HepG2 (cell line): ENCODE measurements around the gene RHOT2. TPM values are rescaled to one million over a fixed set of nuclear protein-coding genes. Genes with fewer than 3 reads are reported as not detected.

ENCODE experiments used
- CCAR2 ChIP-seq: fragments of 200-400 bp; formaldehyde crosslinking; optimal IDR thresholded peaks from 2 replicates; pipeline ENCODE3; 2018; ENCODE audit warnings: low read depth, mild to moderate bottlenecking, low read length, moderate library complexity
- ELF1 ChIP-seq: sonication (generic); formaldehyde crosslinking; IDR thresholded peaks from 2 replicates; pipeline ENCODE4 v1.4.0; 2020; ENCODE audit warnings: missing genetic modification reagents
- ETV6 ChIP-seq: sonication (generic); formaldehyde crosslinking; conservative IDR thresholded peaks from 2 replicates; pipeline ENCODE4 v1.4.0; 2020; ENCODE audit warnings: missing genetic modification reagents
- FOXC1 ChIP-seq: sonication (generic); formaldehyde crosslinking; IDR thresholded peaks from 2 replicates; pipeline ENCODE4 v1.8.0; 2022; ENCODE audit warnings: mild to moderate bottlenecking, missing genetic modification reagents, borderline replicate concordance
- FOXO1 ChIP-seq: sonication (generic); formaldehyde crosslinking; IDR thresholded peaks from 2 replicates; pipeline ENCODE4 v1.4.0; 2020; ENCODE audit warnings: missing genetic modification reagents
- GATA4 ChIP-seq: sonication (generic); IDR thresholded peaks from 2 replicates; pipeline ENCODE4 v1.6.1; 2016; ENCODE audit warnings: antibody characterized with exemption, low read depth, borderline replicate concordance
- HNRNPL ChIP-seq: fragments of 200-400 bp; formaldehyde crosslinking; IDR thresholded peaks from 2 replicates; pipeline ENCODE4 v1.6.1; 2017; ENCODE audit warnings: mild to moderate bottlenecking, low read depth, low read length
- KAT8 ChIP-seq: IDR thresholded peaks from 2 replicates; pipeline ENCODE4 v1.6.1; 2016; ENCODE audit warnings: missing genetic modification reagents, missing compliant biosample characterization
- MAFG ChIP-seq: sonication (generic); formaldehyde crosslinking; IDR thresholded peaks from 2 replicates; pipeline ENCODE4 v1.5.1; 2020; ENCODE audit warnings: mild to moderate bottlenecking, missing genetic modification reagents
- MEF2D ChIP-seq: sonication (generic); formaldehyde crosslinking; IDR thresholded peaks from 2 replicates; pipeline ENCODE4 v1.5.1; 2020; ENCODE audit warnings: mild to moderate bottlenecking, missing genetic modification reagents
- POGZ ChIP-seq: sonication (generic); formaldehyde crosslinking; IDR thresholded peaks from 2 replicates; pipeline ENCODE4 v1.4.0; 2020; ENCODE audit warnings: mild to moderate bottlenecking, missing genetic modification reagents
- SNAPC2 ChIP-seq: sonication (generic); formaldehyde crosslinking; IDR thresholded peaks from 2 replicates; pipeline ENCODE4 v1.8.1; 2022; ENCODE audit warnings: mild to moderate bottlenecking, missing genetic modification reagents
- SOX6 ChIP-seq, 2 experiments: fragments of 450-650 bp in 1 of 2; sonication (generic) in 1 of 2; formaldehyde crosslinking in 1 of 2; IDR thresholded peaks; 2 replicates each; pipeline versions ENCODE4 v1.4.0 to v1.6.1; 2017 to 2020; ENCODE audit warnings: antibody characterized with exemption in 1 of 2, mild to moderate bottlenecking in 1 of 2, missing genetic modification reagents in 1 of 2
- SYNCRIP ChIP-seq: fragments of 200-400 bp; formaldehyde crosslinking; IDR thresholded peaks from 2 replicates; pipeline ENCODE4 v1.6.1; 2018; ENCODE audit warnings: mild to moderate bottlenecking, low read depth, low read length; ENCODE audit not compliant: insufficient read depth
- TARDBP ChIP-seq: sonication (generic); formaldehyde crosslinking; IDR thresholded peaks from 2 replicates; pipeline ENCODE4 v1.8.0; 2022; ENCODE audit warnings: mild to moderate bottlenecking, missing genetic modification reagents
- YY1 ChIP-seq: IDR thresholded peaks from 2 replicates; pipeline ENCODE4 v1.6.1; 2011; ENCODE audit warnings: low read length, low read depth, moderate library complexity, mild to moderate bottlenecking; ENCODE audit not compliant: insufficient read depth, insufficient replicate concordance
- ZC3H4 ChIP-seq: sonication (generic); formaldehyde crosslinking; IDR thresholded peaks from 2 replicates; pipeline ENCODE4 v1.4.0; 2020; ENCODE audit warnings: missing genetic modification reagents, borderline replicate concordance
- ZFP36 ChIP-seq: fragments of 150-350 bp; IDR thresholded peaks from 2 replicates; pipeline ENCODE4 v1.6.1; 2018; ENCODE audit warnings: borderline replicate concordance, low read length, low read depth; ENCODE audit not compliant: partially characterized antibody
- ZNF232 ChIP-seq: sonication (generic); formaldehyde crosslinking; IDR thresholded peaks from 2 replicates; pipeline ENCODE4 v1.4.0; 2020; ENCODE audit warnings: missing genetic modification reagents, borderline replicate concordance
- ZNF329 ChIP-seq: sonication (generic); formaldehyde crosslinking; IDR thresholded peaks from 2 replicates; pipeline ENCODE4 v1.9.0; 2021; ENCODE audit warnings: low read depth, mild to moderate bottlenecking, missing genetic modification reagents
- ZNF33B ChIP-seq: sonication (generic); formaldehyde crosslinking; IDR thresholded peaks from 2 replicates; pipeline ENCODE4 v1.5.1; 2020; ENCODE audit warnings: mild to moderate bottlenecking, missing genetic modification reagents
- ZNF598 ChIP-seq: sonication (generic); formaldehyde crosslinking; IDR thresholded peaks from 2 replicates; pipeline ENCODE4 v1.5.1; 2020; ENCODE audit warnings: mild to moderate bottlenecking, missing genetic modification reagents, borderline replicate concordance
- ZNF605 ChIP-seq: sonication (generic); formaldehyde crosslinking; IDR thresholded peaks from 2 replicates; pipeline ENCODE4 v1.8.0; 2022; ENCODE audit warnings: mild to moderate bottlenecking, missing genetic modification reagents
- ZNF619 ChIP-seq: sonication (generic); formaldehyde crosslinking; IDR thresholded peaks from 2 replicates; pipeline ENCODE4 v1.4.0; 2020; ENCODE audit warnings: mild to moderate bottlenecking, missing genetic modification reagents
- polyA plus RNA-seq, 8 experiments: library from polyadenylated mRNA; depleted of rRNA in 3 of 8; stranded (reverse) in 7 of 8; unstranded in 1 of 8; fragments of >200 nt; fragmentation: Illumina TruSeq in 4 of 8; extraction: Trizol in 4 of 8; gene quantifications; 2 replicates each; pipeline versions ENCODE4 v1.2.1 to v1.2.3, GENCODE V29; 2011 to 2016; ENCODE audit warnings: low read depth in 4 of 8, missing spikeins in 1 of 8, mixed read lengths in 1 of 8; ENCODE audit not compliant: insufficient read depth in 1 of 8
- total RNA-seq, 5 experiments: library from RNA; depleted of rRNA; stranded (reverse); fragments of >200 nt; fragmentation: Illumina TruSeq; extraction: Trizol; gene quantifications; 2 replicates each; pipeline ENCODE4 v1.2.3, GENCODE V29; 2016; ENCODE audit warnings: low read depth in 1 of 5
- TF ChIP-seq, protein P1 (sequence below): sonication (generic); formaldehyde crosslinking; IDR thresholded peaks from 2 replicates; pipeline ENCODE4 v1.4.0; 2020; ENCODE audit warnings: missing genetic modification reagents
- TF ChIP-seq, protein P2 (sequence below): sonication (generic); formaldehyde crosslinking; IDR thresholded peaks from 2 replicates; pipeline ENCODE4 v1.5.0; 2020; ENCODE audit warnings: mild to moderate bottlenecking, missing genetic modification reagents, borderline replicate concordance
- TF ChIP-seq, protein P3 (sequence below): sonication (generic); formaldehyde crosslinking; IDR thresholded peaks from 2 replicates; pipeline ENCODE4 v1.5.0; 2020; ENCODE audit warnings: mild to moderate bottlenecking, low read depth, missing genetic modification reagents, borderline replicate concordance
- TF ChIP-seq, protein P4 (sequence below): sonication (generic); IDR thresholded peaks from 2 replicates; pipeline ENCODE4 v1.6.1; 2016; ENCODE audit warnings: low read depth, borderline replicate concordance

Gene RHOT2
- total and polyA plus RNA-seq, 2 of the 13 experiments (the other 11 are each of a cell fraction or from before 2014, with no cell fraction given), result 63.6 to 76.9 TPM

DNA sequence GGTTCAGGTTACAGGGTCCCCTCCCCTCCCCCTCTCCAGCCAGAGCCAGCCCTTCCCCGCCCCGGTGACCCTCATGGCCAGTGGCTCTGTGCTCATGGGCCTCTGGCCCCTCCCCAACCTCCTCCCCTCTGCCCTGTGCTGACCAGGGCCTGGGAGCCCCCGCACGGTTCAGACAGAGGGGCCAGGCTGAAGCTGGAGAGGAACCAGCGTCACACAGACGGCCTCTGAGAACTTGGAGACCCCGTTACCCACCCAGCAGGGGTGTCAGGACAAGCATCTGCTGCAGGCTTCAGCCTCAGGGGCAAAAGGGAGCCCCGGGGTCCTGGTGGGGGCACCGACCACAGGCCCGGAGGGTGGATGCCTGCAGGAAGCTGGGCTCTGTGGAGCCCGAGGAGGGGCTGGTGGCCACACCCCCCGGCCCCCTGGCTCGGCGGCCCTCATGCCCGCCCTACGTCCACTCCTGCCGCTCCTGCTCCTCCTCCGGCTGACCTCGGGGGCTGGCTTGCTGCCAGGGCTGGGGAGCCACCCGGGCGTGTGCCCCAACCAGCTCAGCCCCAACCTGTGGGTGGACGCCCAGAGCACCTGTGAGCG, 37.0 kb upstream of the RHOT2 start, which contains the start of gene WFIKKN1 (continued):
- peak; percentile 66; the same call in 1 of the 2 replicates for TF ChIP-seq ZNF605
- no peak for TF ChIP-seq ZNF619 (CRISPR knock-in tag)
- no peak for TF ChIP-seq ZC3H4 (CRISPR knock-in tag)
- TF ChIP-seq POGZ (CRISPR knock-in tag), result no peak
- no peak for TF ChIP-seq ETV6 (CRISPR knock-in tag)
- TF ChIP-seq, protein P1, sequence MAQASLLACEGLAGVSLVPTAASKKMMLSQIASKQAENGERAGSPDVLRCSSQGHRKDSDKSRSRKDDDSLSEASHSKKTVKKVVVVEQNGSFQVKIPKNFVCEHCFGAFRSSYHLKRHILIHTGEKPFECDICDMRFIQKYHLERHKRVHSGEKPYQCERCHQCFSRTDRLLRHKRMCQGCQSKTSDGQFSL (CRISPR knock-in tag), result peak; percentile 31; the same call in 1 of the 2 replicates
- TF ChIP-seq FOXO1 (CRISPR knock-in tag), result no peak
- TF ChIP-seq CCAR2, result no peak
- TF ChIP-seq ZNF598 (CRISPR knock-in tag), result no peak
- TF ChIP-seq SYNCRIP, result no peak
- TF ChIP-seq, protein P2, sequence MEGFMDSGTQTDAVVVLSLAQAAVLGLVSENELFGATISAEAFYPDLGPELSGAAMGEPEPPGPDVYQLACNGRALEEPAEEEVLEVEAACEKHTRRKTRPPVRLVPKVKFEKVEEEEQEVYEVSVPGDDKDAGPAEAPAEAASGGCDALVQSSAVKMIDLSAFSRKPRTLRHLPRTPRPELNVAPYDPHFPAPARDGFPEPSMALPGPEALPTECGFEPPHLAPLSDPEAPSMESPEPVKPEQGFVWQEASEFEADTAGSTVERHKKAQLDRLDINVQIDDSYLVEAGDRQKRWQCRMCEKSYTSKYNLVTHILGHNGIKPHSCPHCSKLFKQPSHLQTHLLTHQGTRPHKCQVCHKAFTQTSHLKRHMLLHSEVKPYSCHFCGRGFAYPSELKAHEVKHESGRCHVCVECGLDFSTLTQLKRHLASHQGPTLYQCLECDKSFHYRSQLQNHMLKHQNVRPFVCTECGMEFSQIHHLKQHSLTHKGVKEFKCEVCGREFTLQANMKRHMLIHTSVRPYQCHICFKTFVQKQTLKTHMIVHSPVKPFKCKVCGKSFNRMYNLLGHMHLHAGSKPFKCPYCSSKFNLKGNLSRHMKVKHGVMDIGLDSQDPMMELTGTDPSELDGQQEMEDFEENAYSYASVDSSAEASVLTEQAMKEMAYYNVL, result no peak; the same call in 1 of the 2 replicates
- TF ChIP-seq, protein P3, sequence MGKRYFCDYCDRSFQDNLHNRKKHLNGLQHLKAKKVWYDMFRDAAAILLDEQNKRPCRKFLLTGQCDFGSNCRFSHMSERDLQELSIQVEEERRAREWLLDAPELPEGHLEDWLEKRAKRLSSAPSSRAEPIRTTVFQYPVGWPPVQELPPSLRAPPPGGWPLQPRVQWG (CRISPR knock-in tag), result no peak
- TF ChIP-seq FOXC1 (CRISPR knock-in tag), result peak; percentile 63; the same call in 1 of the 2 replicates
- 0 out of 2 replicates have a peak, but pooled peaks have one; percentile 68 for TF ChIP-seq HNRNPL
- no peak for TF ChIP-seq ZNF232
- no peak for TF ChIP-seq ZFP36
- TF ChIP-seq ZNF33B, result no peak
- no peak; the same call in 1 of the 2 replicates for TF ChIP-seq TARDBP (CRISPR knock-in tag)
- no peak for TF ChIP-seq SNAPC2 (CRISPR knock-in tag)
- no peak for TF ChIP-seq MAFG (CRISPR knock-in tag)
- no peak for TF ChIP-seq ELF1 (CRISPR knock-in tag)
- TF ChIP-seq GATA4, result no peak
- TF ChIP-seq KAT8 (CRISPR knock-in tag), result no peak; the same call in 1 of the 2 replicates
- no peak for TF ChIP-seq MEF2D
- no peak for TF ChIP-seq YY1
- no peak for TF ChIP-seq ZNF329 (CRISPR knock-in tag)
- TF ChIP-seq, protein P4, sequence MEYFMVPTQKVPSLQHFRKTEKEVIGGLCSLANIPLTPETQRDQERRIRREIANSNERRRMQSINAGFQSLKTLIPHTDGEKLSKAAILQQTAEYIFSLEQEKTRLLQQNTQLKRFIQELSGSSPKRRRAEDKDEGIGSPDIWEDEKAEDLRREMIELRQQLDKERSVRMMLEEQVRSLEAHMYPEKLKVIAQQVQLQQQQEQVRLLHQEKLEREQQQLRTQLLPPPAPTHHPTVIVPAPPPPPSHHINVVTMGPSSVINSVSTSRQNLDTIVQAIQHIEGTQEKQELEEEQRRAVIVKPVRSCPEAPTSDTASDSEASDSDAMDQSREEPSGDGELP, result no peak
- TF ChIP-seq SOX6 (IDR thresholded peaks at IDR 0.05), result no peak
- 0 out of 2 replicates have a peak, but pooled peaks have one; percentile 9 for TF ChIP-seq SOX6 (CRISPR knock-in tag; IDR thresholded peaks at IDR 0.05)
